Ovary (tissue), 9 donors: Measurements from ENCODE around the gene PRR30. TPM values are rescaled to one million over a fixed set of nuclear protein-coding genes. Genes with fewer than 3 reads are reported as not detected.

Experiments used
- DNase-seq, 5 donors: peaks; one replicate each; pipeline ENCODE4 v3.0.0-alpha.2; 2019 to 2020
- H3K27ac ChIP-seq, 2 donors: fragments of 200-600 bp; one replicate each; pipeline versions ENCODE4 v1.5.1 to v1.8.0; 2019 to 2022
- H3K27me3 ChIP-seq: fragments of 200-600 bp; one replicate; pipeline ENCODE4 v1.8.0; 2022
- H3K36me3 ChIP-seq: fragments of 200-600 bp; sonication (generic); one replicate; pipeline ENCODE4 v1.5.1; 2019
- H3K4me1 ChIP-seq: one replicate; pipeline ENCODE4 v1.8.1; 2013; ENCODE audit warnings: mild to moderate bottlenecking, moderate library complexity; ENCODE audit not compliant: insufficient read depth
- H3K4me3 ChIP-seq: fragments of 200-600 bp; sonication (generic); one replicate; pipeline ENCODE4 v1.5.1; 2017
- H3K9me3 ChIP-seq, 2 donors: fragments of 200-600 bp in 1 of 2; sonication (generic) in 1 of 2; one replicate each; pipeline versions ENCODE4 v1.5.1 to v1.8.1; 2013 to 2019; ENCODE audit warnings: mild to moderate bottlenecking in 1 of 2, moderate library complexity in 1 of 2
- CTCF ChIP-seq, 3 donors: fragments of 450-650 bp in 2 of 3; fragments of 200-600 bp in 1 of 3; IDR thresholded peaks; one replicate each; pipeline versions ENCODE4 v1.5.1 to v1.8.0; 2016 to 2022; ENCODE audit warnings: antibody characterized with exemption in 3 of 3, mild to moderate bottlenecking in 1 of 3
- EP300 ChIP-seq: sonication (generic); formaldehyde crosslinking; IDR thresholded peaks from one replicate; pipeline ENCODE4 v1.6.1; 2017; ENCODE audit warnings: antibody characterized with exemption
- POLR2A ChIP-seq: fragments of 450-650 bp; IDR thresholded peaks from one replicate; pipeline ENCODE4 v1.6.1; 2017; ENCODE audit warnings: antibody characterized with exemption, mild to moderate bottlenecking, moderate library complexity
- WGBS, 3 donors: extraction: QIAGEN DNeasy Blood & Tissue Kit in 1 of 3; methylation state at CpG; one replicate each; pipeline versions ENCODE4 v1.1.5 to v1.1.7; 2013 to 2017; 5-methylcytosine and 5-hydroxymethylcytosine counted together
- intact Hi-C, 4 donors: fragments of 100-400 bp; cut with DNase I; formaldehyde crosslinking; loops; one replicate each; pipeline versions ENCODE4 v1.11.0 to v1.15.1; 2022 to 2023
- polyA plus RNA-seq, 2 donors: library from polyadenylated mRNA; stranded (reverse); fragments of 200-250 nt in 1 of 2; fragments of 350-450 nt in 1 of 2; fragmentation: Illumina TruSeq in 1 of 2; extraction: RNeasy Lipid Tissue Mini Kit (QIAGEN cat#74804) in 1 of 2; gene quantifications; one replicate each; pipeline ENCODE4 v1.2.3, GENCODE V29; 2013 to 2014
- total RNA-seq, 7 donors: library from RNA; depleted of rRNA in 2 of 7; stranded (reverse); fragments of >200 nt in 2 of 7; fragmentation: NEBNext Ultra II Directional in 3 of 7; extraction: Animal tissue kit (Norgen Biotek cat#: 25700) in 3 of 7; gene quantifications; one replicate each; pipeline versions ENCODE4 v1.1.0 to v1.2.4, GENCODE V29; 2016 to 2023
- donor health status: DM: no; HTN: no; CAD: no; lungs with moderate emphysema.
- donor health status: DM: no; HTN: no; CAD: no.
- donor health status: Bipolar disorder and iron deficiency.
- donor health status: DM: yes; HTN: yes; CAD: no.
- donor health status: DM: no; HTN: no; CAD: no.
- donor health status: DM: yes; HTN: yes; CAD: no.

PRR30 gene
- total and polyA plus RNA-seq, 9 donors: not detected

- no peak for DNase-seq
- WGBS, 3 donors: 91 to 95% (median 91%) methylated on average over 7 of the region's 7 CpGs
- no peaks in the 10 kb centered on the region for H3K27me3 ChIP-seq
- H3K9me3 ChIP-seq: no peaks in the 10 kb centered on the region
- intact Hi-C loops: no loop called here
- H3K36me3 ChIP-seq: no peaks in the 10 kb centered on the region
- peaks cover 6% of the 10 kb centered on the region for H3K4me1 ChIP-seq
- TF ChIP-seq CTCF (IDR thresholded peaks at IDR 0.05) (no peak), POLR2A (no peak)
- no peak overlapping the region for H3K4me3 ChIP-seq
- no peak overlapping the region for H3K27ac ChIP-seq
These were observed 2.5 kb downstream of the PRR30 start for GRCh38 chr2:27136751-27137150.

- Histone ChIP-seq H3K4me1 (peaks cover 6% of the 10 kb centered on the region), H3K36me3 (no peaks in the 10 kb centered on the region), H3K27me3 (no peaks in the 10 kb centered on the region), H3K9me3 (no peaks in the 10 kb centered on the region), H3K4me3 (no peak overlapping the region), H3K27ac (peak overlapping the region in 1 of 2 donors; percentile 83)
- TF ChIP-seq POLR2A: no peak
- TF ChIP-seq EP300: no peak
- no peak for TF ChIP-seq CTCF (IDR thresholded peaks at IDR 0.05)
- 87 to 91% (median 88%) methylated on average over 12 of the region's 12 CpGs for WGBS, 3 donors
- DNase-seq: no peak
- intact Hi-C loops: no loop called here
These were observed 3.7 kb downstream of the PRR30 start for GRCh38 chr2:27135478-27135955.

- TF ChIP-seq POLR2A (no peak), EP300 (no peak), CTCF (IDR thresholded peaks at IDR 0.05) (no peak)
- Histone ChIP-seq H3K36me3 (no peaks in the 10 kb centered on the region), H3K27ac (peak overlapping the region in 1 of 2 donors; percentile 83), H3K27me3 (no peaks in the 10 kb centered on the region), H3K4me3 (no peak overlapping the region), H3K4me1 (peaks cover 6% of the 10 kb centered on the region), H3K9me3 (no peaks in the 10 kb centered on the region)
- intact Hi-C loops: loop anchor here in 3 of 4 donors (5.0 kb wide), 2 partner anchors 52 to 57 kb away; no protein-coding TSS in a partner anchor
- no peak for DNase-seq
- 50 to 59% (median 53%) methylated on average over 30 to 33 of the region's 33 CpGs for WGBS, 3 donors
These were observed 4.3 kb downstream of the PRR30 start for GRCh38 chr2:27134781-27135477.

GRCh38 chr2:27133905-27134780 lies 5.1 kb downstream of the PRR30 start, which contains the start of gene PREB:
Gene PREB, minus strand, starts transcription at chr2:27134636. Its CDS starts 215 bp downstream, at chr2:27134421.
- intact Hi-C loops: loop anchor here (2.0 to 5.0 kb wide), 3 partner anchors 53 to 59 kb away; no protein-coding TSS in a partner anchor
- Histone ChIP-seq H3K27ac (peak within 1 kb of the TSS; percentile 66 to 83), H3K9me3 (no peaks in the 10 kb centered on the region), H3K4me3 (peak within 1 kb of the TSS; percentile 89), H3K27me3 (no peaks in the 10 kb centered on the region), H3K4me1 (peaks cover 6% of the 10 kb centered on the region), H3K36me3 (no peaks in the 10 kb centered on the region)
- peak; percentile 97 to 99 (median 99) for DNase-seq
- WGBS, 3 donors: 0% methylated on average over 65 to 86 of the region's 86 CpGs
- TF ChIP-seq POLR2A: peak; percentile 89
- peak; percentile 17 to 51 (median 46) for TF ChIP-seq CTCF (IDR thresholded peaks at IDR 0.05)
- no peak for TF ChIP-seq EP300
